ENCODE results near the gene TOMT. TPM values are rescaled to one million over a fixed set of nuclear protein-coding genes. Genes with fewer than 3 reads are reported as not detected.
A peak's percentile ranks its signal among the peaks of the same experiment; 100 is the strongest.

Gene TOMT
- total and polyA plus RNA-seq, 2 experiments from 2014 or later: not detected

GRCh38 chr11:72067676-72068075 is 38.0 kb upstream of the TOMT start:
- no peak for TF ChIP-seq CTCF (IDR thresholded peaks at IDR 0.05; ENCODE audit: low read depth, low read length)
- H3K4me3 ChIP-seq: no peak overlapping the region
- no peaks in the 10 kb centered on the region for H3K27me3 ChIP-seq

GRCh38 chr11:72069200-72069599 is 36.5 kb upstream of the TOMT start:
- peaks cover 23% of the 10 kb centered on the region for H3K4me1 ChIP-seq (ENCODE audit: low read depth)
- H3K9me3 ChIP-seq (ENCODE audit: low read depth): no peaks in the 10 kb centered on the region
- H3K36me3 ChIP-seq: no peaks in the 10 kb centered on the region
- TF ChIP-seq CTCF (IDR thresholded peaks at IDR 0.05; ENCODE audit: low read depth, low read length): no peak
- H3K27me3 ChIP-seq: no peaks in the 10 kb centered on the region
- no peak for DNase-seq (ENCODE audit: low read depth in 1 of 2, low spot score in 1 of 2)
- H3K4me3 ChIP-seq: no peak overlapping the region
- peak overlapping the region; percentile 70 for H3K27ac ChIP-seq

More at GRCh38 chr11:72067676-72068075, 38.0 kb upstream of the TOMT start:
- peaks cover 23% of the 10 kb centered on the region for H3K4me1 ChIP-seq (ENCODE audit: low read depth)
- no peaks in the 10 kb centered on the region for H3K9me3 ChIP-seq (ENCODE audit: low read depth)
- H3K36me3 ChIP-seq: no peaks in the 10 kb centered on the region
- no peak overlapping the region for H3K27ac ChIP-seq
- DNase-seq (ENCODE audit: low read depth in 1 of 2, low spot score in 1 of 2): no peak

- H3K4me3 ChIP-seq: no peak overlapping the region
- H3K4me1 ChIP-seq (ENCODE audit: low read depth): peaks cover 23% of the 10 kb centered on the region
- peak; percentile 20 to 85 for DNase-seq (ENCODE audit: low read depth in 1 of 2, low spot score in 1 of 2)
- TF ChIP-seq CTCF (IDR thresholded peaks at IDR 0.05; ENCODE audit: low read depth, low read length): no peak
- H3K27me3 ChIP-seq: no peaks in the 10 kb centered on the region
- no peaks in the 10 kb centered on the region for H3K9me3 ChIP-seq (ENCODE audit: low read depth)
- H3K27ac ChIP-seq: peak overlapping the region; percentile 70
- no peaks in the 10 kb centered on the region for H3K36me3 ChIP-seq
Observed at GRCh38 chr11:72069787-72070251, 35.9 kb upstream of the TOMT start.

- H3K27me3 ChIP-seq: no peaks in the 10 kb centered on the region
- no peaks in the 10 kb centered on the region for H3K9me3 ChIP-seq (ENCODE audit: low read depth)
- H3K27ac ChIP-seq: peak overlapping the region; percentile 70
- no peak for TF ChIP-seq CTCF (IDR thresholded peaks at IDR 0.05; ENCODE audit: low read depth, low read length)
- no peak for DNase-seq (ENCODE audit: low read depth in 1 of 2, low spot score in 1 of 2)
- no peak overlapping the region for H3K4me3 ChIP-seq
- H3K36me3 ChIP-seq: no peaks in the 10 kb centered on the region
- peaks cover 23% of the 10 kb centered on the region for H3K4me1 ChIP-seq (ENCODE audit: low read depth)
Observed at GRCh38 chr11:72070491-72070890, 35.2 kb upstream of the TOMT start.

GRCh38 chr11:72072348-72072747 is 33.4 kb upstream of the TOMT start:
- H3K4me3 ChIP-seq: no peak overlapping the region
- peak overlapping the region; percentile 55 for H3K27ac ChIP-seq
- H3K27me3 ChIP-seq: no peaks in the 10 kb centered on the region
- no peaks in the 10 kb centered on the region for H3K9me3 ChIP-seq (ENCODE audit: low read depth)
- TF ChIP-seq CTCF (IDR thresholded peaks at IDR 0.05; ENCODE audit: low read depth, low read length): no peak
- H3K36me3 ChIP-seq: no peaks in the 10 kb centered on the region
- DNase-seq (ENCODE audit: low read depth in 1 of 2, low spot score in 1 of 2): peak in 1 of 2 donors; percentile 78
- peaks cover 23% of the 10 kb centered on the region for H3K4me1 ChIP-seq (ENCODE audit: low read depth)

Measured in cardiac muscle cell (in vitro differentiated cells and primary cell).